HL-60 (cell line): ENCODE data around the gene OR2D3.
"Not testable (repeated sequence)": the region's sequence is repeated elsewhere in the genome, so short reads cannot be mapped to it uniquely, and the experiment has no call there.

Source experiments
- DNase-seq, 2 experiments: peaks; one replicate each; pipeline ENCODE4 v3.0.0-alpha.2; 2010 to 2020; ENCODE audit warnings: low read depth in 1 of 2, low spot score in 1 of 2
- H3K27ac ChIP-seq: fragments of 250-450 bp; sonication (Bioruptor Pico); replicated peaks from 2 replicates; pipeline ENCODE4 v1.5.1; 2020; ENCODE audit warnings: mild to moderate bottlenecking, moderate library complexity
- H3K27me3 ChIP-seq: fragments of 250-450 bp; sonication (Bioruptor Pico); 2 replicates; pipeline ENCODE4 v1.5.1; 2021; ENCODE audit warnings: mild to moderate bottlenecking, moderate library complexity; ENCODE audit not compliant: insufficient read depth, poor library complexity, severe bottlenecking
- H3K4me3 ChIP-seq: replicated peaks from 2 replicates; pipeline ENCODE4 v1.5.1; 2011; ENCODE audit warnings: mild to moderate bottlenecking, control low read depth, low read length; ENCODE audit not compliant: insufficient read depth
- CTCF ChIP-seq: IDR thresholded peaks from one replicate; pipeline ENCODE4 v1.5.1; 2011; ENCODE audit warnings: low read length, control low read depth, inconsistent platforms; ENCODE audit not compliant: insufficient read depth
- GABPA ChIP-seq: IDR thresholded peaks from 2 replicates; pipeline ENCODE4 v1.6.1; 2012; ENCODE audit warnings: low read depth
- POLR2AphosphoS5 ChIP-seq: IDR thresholded peaks from 2 replicates; pipeline ENCODE4 v1.6.1; 2012; ENCODE audit warnings: low read depth
- REST ChIP-seq: IDR thresholded peaks from 2 replicates; pipeline ENCODE4 v1.6.1; 2012; ENCODE audit warnings: low read depth; ENCODE audit not compliant: insufficient replicate concordance
- SPI1 ChIP-seq: IDR thresholded peaks from 2 replicates; pipeline ENCODE4 v1.6.1; 2012; ENCODE audit warnings: low read depth, mild to moderate bottlenecking, borderline replicate concordance

The OR2D3 gene

GRCh38 chr11:6968816-6969215 is 48.0 kb downstream of the OR2D3 start:
- no peak for DNase-seq
- Histone ChIP-seq H3K4me3 (no peak overlapping the region), H3K27ac (no peak overlapping the region), H3K27me3 (no peaks in the 10 kb centered on the region)
- no peak for TF ChIP-seq GABPA
- no peak for TF ChIP-seq SPI1
- TF ChIP-seq CTCF: no peak
- TF ChIP-seq REST: no peak
- TF ChIP-seq POLR2AphosphoS5: no peak

GRCh38 chr11:6969854-6970253 is 49.1 kb downstream of the OR2D3 start:
- not testable (repeated sequence) for H3K4me3 ChIP-seq, H3K27ac ChIP-seq, H3K27me3 ChIP-seq, DNase-seq
